IPS-18a (cell line): ENCODE results near the gene AACS.
"Not testable (repeated sequence)": the region's sequence is repeated elsewhere in the genome, so short reads cannot be mapped to it uniquely, and the experiment has no call there.

ENCODE experiments used
- H3K27ac ChIP-seq: one replicate; pipeline ENCODE4 v1.5.1; 2013; ENCODE audit warnings: low read length
- H3K27me3 ChIP-seq: one replicate; pipeline ENCODE4 v1.6.1; 2013; ENCODE audit warnings: mild to moderate bottlenecking, low read length; ENCODE audit not compliant: control insufficient read depth, insufficient read depth
- H3K36me3 ChIP-seq: one replicate; pipeline ENCODE4 v1.6.1; 2013; ENCODE audit warnings: low read depth, low read length; ENCODE audit not compliant: control insufficient read depth
- H3K4me1 ChIP-seq: one replicate; pipeline ENCODE4 v1.6.1; 2013; ENCODE audit warnings: low read depth, low read length; ENCODE audit not compliant: control insufficient read depth
- H3K4me3 ChIP-seq: one replicate; pipeline ENCODE4 v1.5.1; 2013; ENCODE audit warnings: low read length
- H3K9ac ChIP-seq: one replicate; pipeline ENCODE4 v1.6.1; 2013; ENCODE audit warnings: mild to moderate bottlenecking, low read length, moderate library complexity
- H3K9me3 ChIP-seq: one replicate; pipeline ENCODE4 v1.6.1; 2013; ENCODE audit warnings: low read depth, low read length; ENCODE audit not compliant: control insufficient read depth

The AACS gene

DNA sequence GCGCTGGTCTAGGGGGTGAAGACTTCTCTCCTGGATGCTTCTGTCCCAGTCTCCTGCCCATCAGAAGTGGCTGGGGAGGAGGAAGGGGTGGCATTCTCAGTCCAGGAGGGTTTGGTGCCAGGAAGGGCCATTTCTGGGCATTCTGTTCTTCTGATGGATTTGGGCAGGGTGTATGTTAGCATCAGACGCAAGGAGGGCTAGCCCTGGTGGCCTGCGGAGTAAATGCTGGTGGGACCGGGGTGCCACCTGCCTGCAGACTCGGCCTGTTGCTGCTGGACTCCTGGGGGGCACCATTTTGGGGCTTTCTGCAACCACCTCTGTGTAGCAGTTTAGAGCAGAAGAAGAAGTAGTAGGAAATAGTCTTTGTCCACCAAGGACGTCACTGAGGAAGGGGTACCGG is 31.7 kb downstream of the AACS start:
- peaks cover 4% of the 10 kb centered on the region for H3K36me3 ChIP-seq
- H3K9ac ChIP-seq, result no peak overlapping the region
- no peak overlapping the region for H3K27ac ChIP-seq
- H3K27me3 ChIP-seq, result no peaks in the 10 kb centered on the region
- H3K9me3 ChIP-seq, result no peaks in the 10 kb centered on the region
- no peak overlapping the region for H3K4me3 ChIP-seq
- peaks cover 3% of the 10 kb centered on the region for H3K4me1 ChIP-seq

DNA sequence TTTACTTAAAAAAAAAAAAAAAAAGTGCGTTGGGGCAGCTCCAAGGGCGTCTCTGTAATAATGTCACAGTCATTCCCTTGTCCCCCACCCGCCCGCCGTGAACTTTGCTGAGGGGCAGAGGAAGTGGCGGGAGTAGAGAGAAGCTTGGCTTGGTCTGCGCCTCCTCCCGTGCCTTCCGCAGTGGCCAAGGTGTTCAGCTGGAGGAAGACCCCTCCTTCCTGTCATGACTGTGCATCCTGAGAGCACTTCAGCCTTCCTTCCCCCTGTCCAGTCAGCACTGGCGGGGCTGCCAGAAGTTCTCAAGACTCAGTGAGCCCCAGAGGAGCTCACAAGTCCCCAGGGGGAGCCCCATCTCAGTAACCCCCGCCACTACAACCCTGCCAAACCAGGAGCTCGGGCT is 32.2 kb downstream of the AACS start:
- H3K36me3 ChIP-seq, result peaks cover 2% of the 10 kb centered on the region
- H3K27me3 ChIP-seq, result no peaks in the 10 kb centered on the region
- H3K4me3 ChIP-seq, result no peak overlapping the region
- H3K4me1 ChIP-seq, result peaks cover 3% of the 10 kb centered on the region
- no peak overlapping the region for H3K9ac ChIP-seq
- H3K9me3 ChIP-seq, result no peaks in the 10 kb centered on the region
- no peak overlapping the region for H3K27ac ChIP-seq

DNA sequence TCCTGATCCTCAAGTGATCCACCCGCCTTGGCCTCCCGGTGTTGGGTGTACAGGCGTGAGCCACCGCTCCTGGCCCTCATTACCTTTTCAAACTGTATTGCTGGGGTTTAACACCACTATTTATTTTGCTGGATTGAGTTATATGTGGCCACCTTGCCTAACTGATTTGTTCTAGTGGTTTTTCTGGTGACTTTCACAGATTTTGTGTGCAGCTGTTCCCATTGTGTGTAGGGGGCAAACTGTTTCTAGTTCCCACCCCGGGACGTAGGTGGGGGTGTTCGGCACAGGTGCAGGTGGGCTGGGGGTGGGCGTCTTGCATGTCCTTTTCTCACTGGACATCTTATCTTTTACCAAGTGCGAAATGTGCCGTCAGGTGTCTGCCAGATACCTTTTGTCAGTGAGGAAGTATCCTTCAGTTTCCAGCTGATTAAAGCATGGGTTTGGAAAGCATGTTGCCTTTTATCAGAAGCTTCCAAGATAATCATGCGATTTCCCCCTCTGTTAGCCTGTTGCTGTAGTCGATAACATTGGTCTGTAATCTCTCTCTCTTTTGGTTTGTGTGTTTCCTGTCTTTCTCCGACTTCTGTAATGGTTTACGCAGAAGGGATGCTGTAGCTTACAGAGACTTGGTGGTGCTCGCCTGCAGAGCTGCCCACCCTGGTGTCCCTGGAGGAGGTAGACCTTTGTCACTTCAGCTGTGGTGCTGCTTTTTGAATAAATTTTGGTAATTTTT is 33.6 kb downstream of the AACS start:
- Histone ChIP-seq H3K4me1 (peaks cover 3% of the 10 kb centered on the region), H3K27ac (no peak overlapping the region), H3K36me3 (peaks cover 10% of the 10 kb centered on the region), H3K9ac (no peak overlapping the region), H3K9me3 (no peaks in the 10 kb centered on the region), H3K27me3 (no peaks in the 10 kb centered on the region), H3K4me3 (no peak overlapping the region)

DNA sequence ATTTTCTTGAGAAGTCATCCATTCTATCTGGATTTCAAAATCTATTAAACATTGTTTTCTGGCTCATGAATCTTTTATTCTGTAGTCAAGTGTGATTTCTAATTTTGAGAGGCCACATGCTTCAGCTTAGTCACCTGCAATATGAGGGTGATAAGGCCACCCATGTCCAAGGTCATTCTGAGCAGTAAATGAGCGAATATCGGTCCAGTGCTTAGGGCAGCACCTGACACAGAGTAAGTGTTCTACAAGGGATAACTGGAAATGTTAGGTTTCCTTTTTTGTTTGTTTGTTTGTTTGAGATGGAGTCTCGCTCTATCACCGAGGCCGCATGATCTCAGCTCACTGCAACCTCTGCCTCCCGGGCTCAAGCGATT is 34.2 kb downstream of the AACS start:
- Histone ChIP-seq H3K4me1 (peaks cover 3% of the 10 kb centered on the region), H3K9ac (no peak overlapping the region), H3K36me3 (peaks cover 10% of the 10 kb centered on the region), H3K9me3 (no peaks in the 10 kb centered on the region), H3K27me3 (no peaks in the 10 kb centered on the region), H3K4me3 (no peak overlapping the region), H3K27ac (no peak overlapping the region)

DNA sequence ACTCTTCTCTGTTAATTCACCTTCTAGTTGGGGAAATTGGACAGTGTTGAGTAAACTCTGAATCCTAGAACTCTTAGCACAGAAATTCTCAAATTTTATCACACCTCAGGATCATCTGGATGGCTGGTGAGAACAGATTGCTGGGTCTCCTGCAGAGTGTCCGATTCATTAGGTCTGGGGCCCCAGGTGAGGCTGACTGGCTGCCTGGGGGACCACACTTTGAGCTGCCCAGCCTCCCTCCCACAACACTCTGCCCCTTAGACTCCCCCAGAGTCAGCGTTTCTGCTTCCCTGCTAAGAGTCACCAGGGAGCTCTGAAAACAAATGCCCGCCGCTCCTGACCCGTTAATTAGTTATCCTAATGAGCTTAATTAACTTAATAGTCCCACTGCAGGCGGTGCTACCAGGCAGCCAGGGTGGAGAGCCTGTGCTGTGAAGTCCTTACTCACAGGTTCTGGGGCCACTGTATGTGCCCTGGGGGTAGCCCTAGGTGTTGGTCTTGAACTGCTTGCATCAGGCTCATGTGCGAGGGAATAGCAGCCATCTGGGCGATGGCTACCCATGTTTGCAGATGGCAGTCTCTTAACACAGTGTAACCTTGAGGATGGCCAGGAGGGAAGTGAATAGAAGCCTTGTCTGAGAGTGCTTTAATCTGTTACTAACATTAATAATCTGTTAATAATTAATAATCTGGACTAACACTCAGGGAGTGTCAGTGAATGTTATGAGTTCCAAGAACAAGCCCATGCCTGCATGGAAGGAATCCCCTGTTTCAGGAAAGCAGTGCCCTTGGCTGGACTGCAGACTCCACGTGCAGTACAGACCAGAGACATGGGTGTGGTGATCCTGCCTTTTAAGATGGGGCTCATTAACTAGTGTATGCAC is 35.6 kb downstream of the AACS start:
- peaks cover 5% of the 10 kb centered on the region for H3K4me1 ChIP-seq
- H3K9ac ChIP-seq, result no peak overlapping the region
- no peak overlapping the region for H3K4me3 ChIP-seq
- peaks cover 10% of the 10 kb centered on the region for H3K36me3 ChIP-seq
- no peak overlapping the region for H3K27ac ChIP-seq
- H3K27me3 ChIP-seq, result no peaks in the 10 kb centered on the region
- H3K9me3 ChIP-seq, result no peaks in the 10 kb centered on the region

DNA sequence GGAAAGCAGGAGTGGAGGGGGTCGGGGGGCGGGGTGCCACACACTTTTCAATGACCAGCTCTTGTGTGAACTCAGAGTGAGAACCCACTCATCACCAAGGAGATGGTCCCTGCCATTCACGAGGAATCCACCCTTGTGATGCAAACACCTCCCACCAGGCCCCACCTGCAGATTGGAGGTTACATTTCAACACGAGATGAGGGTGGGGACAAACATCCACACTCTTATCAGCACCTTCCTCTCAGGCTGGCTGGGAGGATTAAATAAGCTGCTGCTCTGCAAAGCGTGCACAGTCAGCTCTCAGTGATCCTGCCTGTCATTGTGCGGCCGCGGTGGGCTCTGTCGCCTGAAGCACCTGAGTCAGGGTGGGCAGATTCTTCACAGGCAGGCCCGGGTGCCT is 39.7 kb downstream of the AACS start:
- Histone ChIP-seq H3K9me3 (no peaks in the 10 kb centered on the region), H3K4me3 (no peak overlapping the region), H3K36me3 (peaks cover 20% of the 10 kb centered on the region), H3K9ac (no peak overlapping the region), H3K27me3 (no peaks in the 10 kb centered on the region), H3K27ac (no peak overlapping the region), H3K4me1 (peaks cover 6% of the 10 kb centered on the region)

DNA sequence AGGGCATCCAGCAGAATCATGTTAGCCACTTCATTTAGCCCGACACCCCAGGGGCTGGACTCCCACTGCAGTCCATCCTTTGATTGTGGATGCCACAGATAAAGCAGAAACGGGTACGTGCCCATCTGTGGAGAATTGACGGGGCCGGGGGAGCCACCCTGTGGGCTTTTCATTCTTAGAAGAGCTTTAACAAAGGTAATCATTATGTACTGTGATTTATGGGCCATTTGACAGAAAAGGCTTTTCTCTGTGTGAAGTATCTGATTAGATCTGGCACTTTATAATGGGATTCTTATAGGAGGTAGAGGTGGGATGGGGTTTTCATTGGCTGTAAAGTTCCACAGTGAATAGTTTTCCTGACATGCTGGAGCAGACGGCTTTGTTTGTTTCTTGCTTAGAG is 40.4 kb downstream of the AACS start:
- peaks cover 3% of the 10 kb centered on the region for H3K4me1 ChIP-seq
- H3K27me3 ChIP-seq, result no peaks in the 10 kb centered on the region
- H3K27ac ChIP-seq, result no peak overlapping the region
- H3K9ac ChIP-seq, result no peak overlapping the region
- peaks cover 20% of the 10 kb centered on the region for H3K36me3 ChIP-seq
- H3K4me3 ChIP-seq, result no peak overlapping the region
- no peaks in the 10 kb centered on the region for H3K9me3 ChIP-seq

DNA sequence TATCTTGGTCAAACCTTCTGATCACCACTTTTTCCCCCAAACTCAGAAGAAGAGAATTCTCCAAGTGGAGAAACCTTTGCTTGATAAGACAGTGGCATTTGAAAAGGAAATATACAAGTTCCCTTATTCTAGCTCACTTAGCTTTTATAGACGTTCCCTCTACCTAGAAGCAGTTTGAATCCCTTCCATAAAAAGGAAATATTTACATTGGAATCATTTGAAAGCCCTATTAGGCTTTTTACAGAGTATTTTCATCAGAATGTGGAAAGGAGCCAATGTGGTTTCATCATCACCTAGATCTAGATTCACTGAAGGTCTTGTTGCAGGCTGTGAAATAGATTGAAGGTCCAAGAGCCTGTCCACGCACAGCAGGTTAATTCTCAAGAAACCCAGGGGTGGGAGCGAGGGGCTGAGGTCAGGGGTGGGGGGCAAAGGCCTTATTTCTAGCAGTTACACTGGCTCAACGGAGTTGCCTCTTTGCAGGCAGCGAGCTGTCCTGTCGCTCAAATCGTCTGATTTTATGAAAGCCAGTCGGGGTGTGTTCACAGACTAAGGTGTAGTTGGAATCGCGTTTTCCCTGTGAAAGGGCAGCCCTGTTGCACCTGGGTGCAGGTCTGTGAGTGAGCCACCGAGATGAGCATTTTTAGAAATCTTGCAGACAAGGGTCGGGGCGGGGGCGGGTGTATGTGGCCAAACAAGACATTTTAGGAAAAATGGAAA is 45.6 kb downstream of the AACS start:
- no peaks in the 10 kb centered on the region for H3K27me3 ChIP-seq
- H3K9me3 ChIP-seq, result no peaks in the 10 kb centered on the region
- H3K9ac ChIP-seq, result no peak overlapping the region
- H3K27ac ChIP-seq, result no peak overlapping the region
- peaks cover 10% of the 10 kb centered on the region for H3K36me3 ChIP-seq
- H3K4me1 ChIP-seq, result peaks cover 1% of the 10 kb centered on the region
- no peak overlapping the region for H3K4me3 ChIP-seq

DNA sequence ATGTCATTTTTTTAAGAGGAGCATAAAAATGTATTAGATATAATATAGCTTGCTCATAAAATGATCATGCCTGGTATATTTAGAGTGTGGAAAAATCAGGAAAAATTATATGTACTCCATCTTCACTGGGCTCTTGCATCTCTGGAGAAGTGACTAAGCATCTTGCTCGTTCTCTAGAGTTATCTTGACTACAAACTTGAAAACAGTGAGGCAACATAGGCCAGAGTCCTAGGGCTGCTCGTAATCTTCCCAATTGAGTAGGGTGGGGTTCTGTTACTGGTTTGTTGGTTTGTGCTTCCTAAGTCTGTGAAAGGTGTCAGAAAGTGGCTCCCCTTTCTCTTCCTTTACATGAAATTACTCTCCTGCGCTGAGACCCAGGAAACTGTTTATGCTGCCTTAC is 46.2 kb downstream of the AACS start:
- Histone ChIP-seq H3K36me3 (peaks cover 10% of the 10 kb centered on the region), H3K4me3 (no peak overlapping the region), H3K27me3 (no peaks in the 10 kb centered on the region), H3K9me3 (no peaks in the 10 kb centered on the region), H3K9ac (no peak overlapping the region), H3K4me1 (no peaks in the 10 kb centered on the region), H3K27ac (no peak overlapping the region)

DNA sequence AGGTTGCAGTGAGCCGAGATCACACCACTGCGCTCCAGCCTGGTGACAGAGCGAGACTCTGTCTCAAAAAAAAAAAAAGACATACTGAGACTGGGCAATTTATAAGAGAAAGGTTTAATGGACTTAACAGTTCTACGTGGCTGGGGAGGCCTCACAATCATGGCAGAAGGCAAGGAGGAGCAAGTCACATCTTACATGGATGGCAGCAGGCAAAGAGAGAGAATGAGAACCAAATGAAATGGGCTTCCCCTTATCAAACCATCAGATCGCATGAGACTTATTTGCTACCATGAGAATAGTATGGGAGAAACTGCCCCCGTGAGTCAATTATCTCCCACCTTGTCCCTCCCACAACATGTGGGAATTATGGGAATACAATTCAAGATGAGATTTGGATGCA is 47.4 kb downstream of the AACS start:
- not testable (repeated sequence) for H3K9me3 ChIP-seq, H3K9ac ChIP-seq, H3K27me3 ChIP-seq, H3K36me3 ChIP-seq, H3K27ac ChIP-seq, H3K4me1 ChIP-seq, H3K4me3 ChIP-seq

DNA sequence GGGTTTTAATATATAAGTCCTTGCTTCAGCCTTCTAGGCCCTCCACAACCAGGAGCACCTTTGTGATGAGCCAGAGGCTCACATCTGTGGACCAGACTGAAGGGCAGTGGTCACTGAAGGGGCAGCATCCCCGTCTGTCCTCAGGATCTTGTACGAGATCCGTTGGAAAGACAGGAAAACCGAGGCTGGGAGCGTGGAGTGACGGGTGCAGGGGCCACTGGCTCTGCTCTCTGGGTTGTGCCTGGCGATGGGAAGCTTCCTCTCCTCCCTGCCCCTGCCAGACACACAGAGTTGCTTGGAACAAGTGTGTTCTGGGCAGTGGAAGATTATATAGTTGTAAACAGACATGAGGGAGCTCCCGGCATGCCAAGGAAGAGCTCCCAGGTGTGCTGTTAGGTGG is 48.0 kb downstream of the AACS start:
- Histone ChIP-seq H3K9me3 (no peaks in the 10 kb centered on the region), H3K9ac (no peak overlapping the region), H3K27me3 (no peaks in the 10 kb centered on the region), H3K36me3 (peaks cover 7% of the 10 kb centered on the region), H3K4me1 (no peaks in the 10 kb centered on the region), H3K4me3 (no peak overlapping the region), H3K27ac (no peak overlapping the region)
